GM21515 (cell line): ENCODE measurements around the gene FRG2C.
"Not testable (repeated sequence)": the region's sequence is repeated elsewhere in the genome, so short reads cannot be mapped to it uniquely, and the experiment has no call there.

ENCODE experiments used
- ATAC-seq: cut with Tn5 transposase; IDR thresholded peaks from one replicate; pipeline ENCODE4 v1.9.1; 2021; ENCODE audit not compliant: unreplicated experiment

The FRG2C gene

GRCh38 chr3:75669348-75670297, 5.5 kb downstream of the FRG2C start:
- peak; percentile 43 for ATAC-seq

- ATAC-seq: not testable (repeated sequence)
Observed at GRCh38 chr3:75670298-75671286, 6.5 kb downstream of the FRG2C start.

GRCh38 chr3:75671287-75672139, 7.4 kb downstream of the FRG2C start:
- ATAC-seq: not testable (repeated sequence)

- ATAC-seq: not testable (repeated sequence)
Observed at GRCh38 chr3:75672140-75672775, 8.1 kb downstream of the FRG2C start.

- not testable (repeated sequence) for ATAC-seq
Observed at GRCh38 chr3:75683965-75684364, 19.8 kb downstream of the FRG2C start.

GRCh38 chr3:75687323-75687722, 23.2 kb downstream of the FRG2C start:
- no peak for ATAC-seq

- no peak for ATAC-seq
Observed at GRCh38 chr3:75692061-75692460, 27.9 kb downstream of the FRG2C start.
